Amygdala (tissue), 56 donors: ENCODE results near the gene SCIN.
A peak's percentile ranks its signal among the peaks of the same experiment; 100 is the strongest.
"Not testable (repeated sequence)": the region's sequence is repeated elsewhere in the genome, so short reads cannot be mapped to it uniquely, and the experiment has no call there.

Source experiments
- DNase-seq, 56 donors: peaks; one replicate each; lab custom pipeline; 2025; lab: John Stamatoyannopoulos, UW

SCIN gene

GRCh38 chr7:12645212-12645611 lies 74.7 kb downstream of the SCIN start:
- not testable (repeated sequence) for DNase-seq

- DNase-seq = no peak
Measured at GRCh38 chr7:12646139-12646538, 75.6 kb downstream of the SCIN start.

GRCh38 chr7:12647364-12648219 lies 77.1 kb downstream of the SCIN start:
- no peak for DNase-seq

GRCh38 chr7:12648704-12649261 lies 78.3 kb downstream of the SCIN start:
- DNase-seq = no peak

- DNase-seq = no peak
Measured at GRCh38 chr7:12649348-12649747, 78.8 kb downstream of the SCIN start.

GRCh38 chr7:12650080-12650479 lies 79.6 kb downstream of the SCIN start:
- DNase-seq = no peak

GRCh38 chr7:12653110-12653509 lies 82.6 kb downstream of the SCIN start:
- DNase-seq = no peak

GRCh38 chr7:12653518-12653917 lies 83.0 kb downstream of the SCIN start:
- no peak for DNase-seq

GRCh38 chr7:12655161-12655560 lies 84.6 kb downstream of the SCIN start:
- DNase-seq = no peak

- DNase-seq = not testable (repeated sequence)
Measured at GRCh38 chr7:12660423-12660822, 89.9 kb downstream of the SCIN start.

GRCh38 chr7:12660986-12661385 lies 90.5 kb downstream of the SCIN start:
- not testable (repeated sequence) for DNase-seq

- DNase-seq = no peak
Measured at GRCh38 chr7:12661581-12661980, 91.1 kb downstream of the SCIN start.

GRCh38 chr7:12670000-12670729 lies 99.6 kb downstream of the SCIN start:
- DNase-seq = no peak

GRCh38 chr7:12670743-12671520 lies 100.4 kb downstream of the SCIN start:
- DNase-seq = no peak

GRCh38 chr7:12673436-12673835 lies 102.9 kb downstream of the SCIN start:
- not testable (repeated sequence) for DNase-seq

- no peak for DNase-seq
Measured at GRCh38 chr7:12674053-12674452, 103.5 kb downstream of the SCIN start.

GRCh38 chr7:12674861-12675260 lies 104.3 kb downstream of the SCIN start:
- no peak for DNase-seq

GRCh38 chr7:12683678-12684585 lies 113.4 kb downstream of the SCIN start:
- no peak for DNase-seq

- no peak for DNase-seq
Measured at GRCh38 chr7:12684733-12685132, 114.2 kb downstream of the SCIN start.

GRCh38 chr7:12685550-12685949 lies 115.0 kb downstream of the SCIN start:
- peak in 25 of 56 donors; percentile 2 to 43 (median 11) for DNase-seq
